Measurements from ENCODE around the gene FBH1. TPM values are rescaled to one million over a fixed set of nuclear protein-coding genes. Genes with fewer than 3 reads are reported as not detected.
"Not testable (repeated sequence)": the region's sequence is repeated elsewhere in the genome, so short reads cannot be mapped to it uniquely, and the experiment has no call there.

The FBH1 gene
- total RNA-seq, 1 experiment from 2014 or later, result 38.4 TPM

DNA sequence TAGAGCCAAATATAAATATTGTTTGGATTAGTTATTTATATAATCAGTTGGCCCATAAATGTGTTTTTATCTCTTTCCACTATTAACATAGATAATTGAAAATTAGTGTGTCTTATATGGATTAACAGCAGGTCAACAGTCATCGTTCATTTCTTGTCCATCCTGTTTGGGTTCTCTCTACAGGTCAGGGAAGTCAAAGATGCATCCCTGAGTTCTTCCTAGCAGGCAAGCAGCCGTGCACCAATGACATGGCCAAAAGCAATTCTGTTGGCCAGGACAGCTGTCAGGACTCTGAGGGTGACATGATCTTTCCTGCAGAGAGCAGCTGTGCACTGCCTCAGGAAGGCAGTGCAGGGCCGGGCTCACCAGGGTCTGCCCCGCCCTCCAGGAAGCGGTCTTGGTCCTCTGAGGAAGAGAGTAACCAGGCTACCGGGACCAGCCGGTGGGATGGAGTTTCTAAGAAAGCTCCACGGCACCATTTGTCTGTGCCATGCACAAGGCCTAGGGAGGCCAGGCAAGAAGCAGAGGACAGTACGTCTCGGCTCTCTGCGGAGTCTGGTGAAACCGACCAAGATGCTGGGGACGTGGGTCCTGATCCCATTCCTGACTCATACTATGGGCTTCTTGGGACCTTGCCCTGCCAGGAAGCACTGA, 15.9 kb downstream of the FBH1 start:
- DNase-seq, result peak; percentile 45 to 56
- no peaks in the 10 kb centered on the region for H3K27me3 ChIP-seq
- no peaks in the 10 kb centered on the region for H3K9me3 ChIP-seq (replicated peaks)
- no peaks in the 10 kb centered on the region for H3K4me1 ChIP-seq
- H3K4me3 ChIP-seq, result no peak overlapping the region
- H3K36me3 ChIP-seq, result no peaks in the 10 kb centered on the region; the same call in 1 of the 2 replicates
- no peak overlapping the region for H3K27ac ChIP-seq

DNA sequence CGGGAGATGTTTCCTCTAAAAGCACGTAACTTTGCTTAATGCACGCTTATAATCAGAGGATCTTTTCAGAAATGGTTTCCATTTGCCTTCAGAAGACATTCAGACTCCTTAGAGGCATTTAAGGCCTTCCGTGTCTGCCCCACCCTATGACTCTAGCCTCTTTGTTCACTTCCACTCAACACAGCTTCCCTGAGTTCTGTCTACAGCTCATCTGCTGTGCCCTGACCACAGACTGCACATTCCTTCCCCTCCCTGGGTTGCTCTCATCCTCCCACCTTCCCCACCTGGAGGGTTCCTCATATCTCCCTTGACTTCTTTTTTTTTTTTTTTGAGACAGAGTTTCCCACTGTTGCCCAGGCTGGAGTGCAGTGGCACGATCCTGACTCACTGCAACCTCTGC, 16.6 kb downstream of the FBH1 start:
- no peak for DNase-seq
- Histone ChIP-seq H3K27me3 (no peaks in the 10 kb centered on the region), H3K9me3 (replicated peaks) (no peaks in the 10 kb centered on the region), H3K27ac (no peak overlapping the region), H3K4me3 (no peak overlapping the region), H3K4me1 (no peaks in the 10 kb centered on the region), H3K36me3 (no peaks in the 10 kb centered on the region; the same call in 1 of the 2 replicates)

DNA sequence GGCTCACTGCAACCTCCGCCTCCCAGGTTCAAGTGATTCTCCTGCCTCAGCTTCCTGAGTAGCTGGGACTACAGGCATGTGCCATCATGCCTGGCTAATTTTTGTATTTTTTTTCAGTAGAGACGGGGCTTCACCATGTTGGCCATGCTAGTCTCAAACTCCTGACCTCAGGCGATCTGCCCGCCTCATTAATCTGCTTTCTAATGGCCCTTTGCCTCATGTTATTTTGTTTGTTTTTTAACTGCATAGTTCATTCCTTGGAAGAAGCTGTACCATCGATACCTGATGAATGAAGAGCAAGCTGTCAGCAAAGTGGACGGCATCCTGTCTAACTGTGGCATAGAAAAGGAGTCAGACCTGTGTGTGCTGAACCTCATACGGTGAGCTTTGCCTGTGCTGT, 18.6 kb downstream of the FBH1 start:
- DNase-seq; H3K36me3 ChIP-seq; H3K4me3 ChIP-seq; H3K27ac ChIP-seq; H3K4me1 ChIP-seq; H3K27me3 ChIP-seq; H3K9me3 ChIP-seq (replicated peaks): not testable (repeated sequence)

DNA sequence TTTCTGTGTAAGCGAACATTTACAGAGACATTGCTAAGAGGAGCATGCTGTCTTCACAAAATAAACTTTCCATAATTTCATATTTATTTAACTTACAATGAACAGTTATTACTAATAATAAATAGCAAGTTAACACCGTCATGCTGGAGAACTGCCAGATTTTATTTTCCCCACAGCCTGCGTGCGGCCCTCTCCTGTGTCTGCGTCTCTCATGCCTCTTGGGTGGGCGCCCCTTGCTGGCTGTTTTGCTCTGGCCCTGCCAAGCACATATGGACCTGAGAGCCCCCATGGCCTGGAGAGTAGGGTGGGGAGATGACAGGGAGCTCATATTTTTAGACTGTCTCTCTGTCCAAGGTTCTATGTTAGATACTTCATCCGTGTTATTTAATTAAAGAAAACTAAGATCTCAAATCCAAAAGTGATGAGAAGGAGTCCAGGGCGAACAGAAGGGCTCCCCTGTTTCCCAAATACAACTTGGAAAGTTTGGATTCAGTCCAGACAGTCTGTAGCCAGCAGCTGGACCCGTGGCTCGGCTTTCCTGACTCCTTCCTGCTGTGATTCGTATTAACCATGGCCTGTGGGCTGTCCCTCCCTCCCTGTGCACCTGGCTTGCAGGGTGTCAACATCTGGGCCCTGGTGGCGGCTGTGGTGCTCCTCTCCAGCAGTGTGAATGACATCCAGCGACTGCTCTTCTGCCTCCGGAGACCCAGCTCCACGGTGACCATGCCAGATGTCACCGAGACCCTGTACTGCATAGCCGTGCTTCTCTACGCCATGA, 20.5 kb downstream of the FBH1 start:
- H3K36me3 ChIP-seq, result 0 out of 2 replicates have a peak, but pooled peaks cover 7% of the 10 kb centered on the region
- no peaks in the 10 kb centered on the region for H3K9me3 ChIP-seq (replicated peaks)
- DNase-seq, result peak; percentile 22 to 53
- H3K4me1 ChIP-seq, result no peaks in the 10 kb centered on the region
- no peak overlapping the region for H3K4me3 ChIP-seq
- H3K27me3 ChIP-seq, result no peaks in the 10 kb centered on the region
- no peak overlapping the region for H3K27ac ChIP-seq

DNA sequence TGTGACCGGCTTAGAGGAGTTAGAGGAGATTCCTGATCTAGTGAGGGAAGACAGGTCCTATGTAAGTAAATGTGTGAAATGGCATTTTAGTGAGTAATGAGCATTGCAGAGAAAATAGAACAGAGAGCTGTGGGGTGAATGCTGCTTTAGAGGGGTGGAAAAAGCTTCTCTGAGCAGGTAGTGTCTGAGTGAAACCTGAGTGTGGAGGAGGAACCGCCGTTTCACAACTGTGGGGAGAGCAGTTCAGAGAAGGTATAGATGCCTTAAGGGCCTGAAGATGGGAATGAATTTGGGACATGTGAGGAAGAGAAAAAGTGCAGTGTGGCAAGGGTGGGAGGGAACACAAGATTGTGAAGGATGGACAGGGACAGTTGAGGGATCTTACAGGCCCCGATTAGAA, 21.6 kb downstream of the FBH1 start:
- Histone ChIP-seq H3K4me3 (no peak overlapping the region), H3K36me3 (0 out of 2 replicates have a peak, but pooled peaks cover 7% of the 10 kb centered on the region), H3K4me1 (no peaks in the 10 kb centered on the region), H3K27me3 (no peaks in the 10 kb centered on the region), H3K9me3 (replicated peaks) (no peaks in the 10 kb centered on the region), H3K27ac (no peak overlapping the region)
- no peak for DNase-seq

DNA sequence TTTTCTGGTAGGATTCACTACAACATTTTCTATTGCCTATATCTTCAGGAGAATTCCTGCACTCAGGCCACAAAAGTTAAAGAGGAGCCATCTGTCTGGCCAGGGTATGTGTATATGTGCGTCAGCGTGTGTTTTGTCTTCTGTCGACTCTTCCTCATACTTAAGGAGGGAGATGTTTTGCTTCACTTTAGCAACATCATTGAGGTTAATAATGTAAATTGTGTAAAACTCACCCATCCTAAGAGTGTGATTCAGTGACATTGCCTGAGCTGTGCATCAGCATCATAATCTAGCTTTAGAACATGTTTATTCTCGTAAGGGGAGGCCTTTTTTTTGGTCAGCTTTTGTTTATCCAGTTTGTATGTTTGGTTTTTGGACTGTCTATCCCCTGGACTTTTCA, 23.7 kb downstream of the FBH1 start:
- H3K4me3 ChIP-seq, result no peak overlapping the region
- H3K27me3 ChIP-seq, result no peaks in the 10 kb centered on the region
- no peak for DNase-seq
- H3K9me3 ChIP-seq (replicated peaks), result no peaks in the 10 kb centered on the region
- H3K36me3 ChIP-seq, result 0 out of 2 replicates have a peak, but pooled peaks cover 7% of the 10 kb centered on the region
- no peak overlapping the region for H3K27ac ChIP-seq
- no peaks in the 10 kb centered on the region for H3K4me1 ChIP-seq

DNA sequence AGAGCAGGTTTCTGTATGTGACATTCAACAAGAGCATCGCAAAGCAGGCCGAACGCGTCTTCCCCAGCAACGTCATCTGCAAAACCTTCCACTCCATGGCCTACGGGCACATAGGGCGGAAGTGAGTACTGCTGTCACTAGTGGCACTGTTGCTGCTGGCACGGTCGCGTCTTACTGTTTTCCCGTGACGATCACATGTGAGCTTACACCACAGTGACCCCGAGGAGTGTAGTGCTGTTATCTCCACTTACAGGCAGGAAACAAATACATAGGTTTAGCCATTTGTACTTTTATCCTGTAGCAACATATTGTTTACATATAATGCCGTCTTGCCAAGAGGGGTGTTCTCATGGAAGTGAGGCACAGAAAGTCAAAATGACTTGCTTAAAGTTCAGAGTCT, 25.4 kb downstream of the FBH1 start:
- Histone ChIP-seq H3K27me3 (no peaks in the 10 kb centered on the region), H3K9me3 (replicated peaks) (no peaks in the 10 kb centered on the region), H3K4me1 (no peaks in the 10 kb centered on the region), H3K27ac (no peak overlapping the region), H3K4me3 (no peak overlapping the region), H3K36me3 (peaks cover 9% of the 10 kb centered on the region; the same call in 1 of the 2 replicates)
- no peak for DNase-seq

DNA sequence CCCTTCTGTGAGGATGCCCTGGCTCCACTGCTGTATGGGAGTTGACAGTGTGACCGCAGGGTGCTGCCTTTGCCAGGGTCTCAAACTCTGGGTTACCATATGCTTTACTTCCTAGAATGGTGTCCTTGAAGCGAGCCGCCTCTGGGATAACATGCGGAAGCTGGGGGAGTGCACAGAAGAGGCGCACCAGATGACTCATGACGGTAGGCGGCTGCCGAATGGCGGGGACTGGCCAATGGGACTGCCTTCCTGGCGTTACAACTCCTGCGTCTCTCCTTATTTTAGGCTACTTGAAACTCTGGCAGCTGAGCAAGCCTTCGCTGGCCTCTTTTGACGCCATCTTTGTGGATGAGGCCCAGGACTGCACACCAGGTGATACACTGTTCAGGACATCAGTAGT, 27.3 kb downstream of the FBH1 start:
- Histone ChIP-seq H3K27me3 (no peaks in the 10 kb centered on the region), H3K9me3 (replicated peaks) (no peaks in the 10 kb centered on the region), H3K4me3 (no peak overlapping the region), H3K36me3 (peaks cover 17% of the 10 kb centered on the region), H3K4me1 (no peaks in the 10 kb centered on the region), H3K27ac (no peak overlapping the region)
- no peak for DNase-seq

DNA sequence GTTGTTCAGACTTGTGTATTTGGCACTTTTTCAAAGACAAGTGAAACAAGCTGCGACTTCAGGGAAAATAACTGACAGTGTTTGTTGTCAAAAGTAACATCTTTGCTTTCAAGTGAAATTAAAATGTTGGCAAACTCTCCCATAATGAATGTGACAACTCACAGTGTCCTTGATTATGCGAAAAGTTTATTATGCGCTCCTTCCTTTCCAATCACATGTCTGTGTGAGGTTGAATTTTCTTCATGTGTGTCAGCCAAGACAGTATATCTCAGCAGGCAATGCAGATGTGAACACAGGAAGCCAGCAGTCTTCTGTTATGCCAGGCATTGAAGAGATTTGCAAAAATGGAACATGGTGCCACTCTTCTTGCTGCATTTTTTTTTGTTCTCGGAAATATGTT, 28.7 kb downstream of the FBH1 start:
- H3K4me1 ChIP-seq, result no peaks in the 10 kb centered on the region
- no peaks in the 10 kb centered on the region for H3K9me3 ChIP-seq (replicated peaks)
- H3K27ac ChIP-seq, result no peak overlapping the region
- no peak for DNase-seq
- no peaks in the 10 kb centered on the region for H3K27me3 ChIP-seq
- peaks cover 22% of the 10 kb centered on the region for H3K36me3 ChIP-seq
- no peak overlapping the region for H3K4me3 ChIP-seq

DNA sequence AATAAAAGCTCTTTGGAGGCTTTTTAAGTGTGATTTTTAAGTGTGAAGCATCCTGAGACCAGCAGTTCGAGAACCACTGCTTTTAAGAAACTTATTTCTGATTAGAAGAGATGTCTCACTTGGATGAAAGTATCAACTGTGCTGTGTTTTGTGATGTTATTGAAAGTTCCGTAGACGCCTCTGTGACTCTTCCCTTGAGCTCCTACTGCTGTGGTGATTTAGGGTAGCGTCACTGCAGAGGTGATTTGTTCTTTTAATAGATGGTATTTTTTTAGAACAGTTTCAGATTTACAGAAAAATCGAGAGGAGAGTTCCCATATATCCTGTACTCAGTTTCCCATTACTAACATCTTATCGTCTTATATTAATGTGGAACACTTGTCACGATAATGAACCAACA, 29.5 kb downstream of the FBH1 start:
- H3K36me3 ChIP-seq, result peaks cover 15% of the 10 kb centered on the region
- DNase-seq, result no peak

DNA sequence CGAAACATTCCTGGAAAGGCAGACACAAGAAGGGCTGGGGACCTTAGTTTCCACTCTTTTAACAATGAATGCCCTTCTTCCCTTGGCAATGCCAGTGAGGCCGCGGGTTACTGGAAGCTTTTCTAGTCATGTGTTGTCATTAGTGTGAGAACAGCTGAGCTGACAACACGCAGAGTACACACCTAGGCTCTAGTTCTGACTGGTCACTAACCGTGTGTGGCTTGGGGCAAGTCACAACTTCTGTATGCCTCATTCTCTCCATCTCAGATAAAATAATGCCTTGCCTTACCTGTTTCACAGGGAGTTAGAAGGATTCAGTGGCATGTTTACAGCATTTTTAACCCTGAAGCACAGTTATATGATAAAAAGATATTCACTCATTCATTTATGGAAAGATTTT, 31.7 kb downstream of the FBH1 start:
- H3K4me1 ChIP-seq, result no peaks in the 10 kb centered on the region
- no peaks in the 10 kb centered on the region for H3K9me3 ChIP-seq (replicated peaks)
- H3K27me3 ChIP-seq, result no peaks in the 10 kb centered on the region
- DNase-seq, result no peak
- no peak overlapping the region for H3K27ac ChIP-seq
- H3K36me3 ChIP-seq, result peaks cover 14% of the 10 kb centered on the region
- H3K4me3 ChIP-seq, result no peak overlapping the region

More for the DNA sequence above, 29.5 kb downstream of the FBH1 start:
- Histone ChIP-seq H3K27ac (no peak overlapping the region), H3K4me1 (no peaks in the 10 kb centered on the region), H3K4me3 (no peak overlapping the region), H3K9me3 (replicated peaks) (no peaks in the 10 kb centered on the region), H3K27me3 (no peaks in the 10 kb centered on the region)

DNA sequence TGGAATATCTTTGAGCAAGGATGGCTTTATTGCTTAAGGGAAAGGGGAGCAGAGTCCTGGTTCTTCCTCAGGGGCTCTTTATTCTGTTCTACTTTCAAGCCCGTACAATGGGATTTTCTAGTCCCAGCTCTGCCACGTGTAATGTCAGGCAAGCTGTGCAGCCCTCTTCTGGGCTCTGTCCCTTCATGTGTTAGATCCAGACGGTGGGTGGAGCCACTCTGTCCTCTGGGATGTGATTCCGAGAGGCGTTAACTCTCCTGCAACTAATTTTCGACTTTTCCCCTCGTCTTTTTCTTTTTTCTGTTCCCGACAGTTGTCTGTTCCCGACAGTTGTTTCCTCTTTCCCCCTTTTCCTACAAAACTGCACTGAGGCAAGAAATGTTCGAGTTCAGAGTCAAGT, 34.8 kb downstream of the FBH1 start:
- Histone ChIP-seq H3K36me3 (peaks cover 14% of the 10 kb centered on the region), H3K9me3 (replicated peaks) (no peaks in the 10 kb centered on the region), H3K4me3 (no peak overlapping the region), H3K27ac (no peak overlapping the region), H3K27me3 (no peaks in the 10 kb centered on the region), H3K4me1 (no peaks in the 10 kb centered on the region)
- no peak for DNase-seq

DNA sequence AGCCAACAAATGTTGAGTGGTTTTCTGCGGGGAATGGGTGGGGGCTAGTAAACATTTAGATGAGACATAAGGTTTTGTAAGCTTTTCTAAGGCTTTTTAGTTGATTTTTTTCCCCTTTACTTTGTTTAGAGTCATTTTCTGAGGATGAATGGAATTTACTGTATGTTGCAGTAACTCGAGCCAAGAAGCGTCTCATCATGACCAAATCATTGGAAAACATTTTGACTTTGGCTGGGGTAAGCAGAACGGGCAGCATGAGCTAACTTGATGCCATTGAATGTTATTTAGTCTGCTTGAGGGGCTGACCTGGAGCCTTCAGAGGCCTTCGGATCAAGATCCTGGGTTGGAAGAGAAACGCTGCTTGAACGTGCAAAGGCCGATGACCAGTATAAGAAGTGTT, 37.3 kb downstream of the FBH1 start:
- H3K4me3 ChIP-seq, result no peak overlapping the region
- peaks cover 5% of the 10 kb centered on the region for H3K36me3 ChIP-seq
- H3K27me3 ChIP-seq, result no peaks in the 10 kb centered on the region
- DNase-seq, result no peak
- H3K27ac ChIP-seq, result no peak overlapping the region
- H3K4me1 ChIP-seq, result no peaks in the 10 kb centered on the region
- H3K9me3 ChIP-seq (replicated peaks), result no peaks in the 10 kb centered on the region

DNA sequence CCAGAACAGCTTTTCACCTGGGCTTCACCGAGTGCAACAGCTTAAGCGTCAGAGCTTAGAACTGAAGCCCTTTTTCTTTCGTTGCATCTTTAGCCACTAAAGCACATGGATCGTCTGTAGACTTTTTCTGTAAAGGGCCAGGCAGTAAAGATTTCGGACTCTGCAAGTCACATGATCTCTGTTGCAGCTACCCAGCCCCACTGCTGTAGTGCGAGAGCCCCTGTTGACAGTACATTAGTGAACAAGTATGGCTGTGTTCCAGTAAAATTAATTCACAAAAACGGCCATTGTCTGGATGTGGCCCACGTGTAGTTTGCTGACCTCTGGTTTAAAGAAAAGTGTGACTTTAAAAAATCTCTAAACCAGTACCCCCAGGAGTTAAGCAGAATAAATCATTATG, 39.4 kb downstream of the FBH1 start:
- H3K9me3 ChIP-seq (replicated peaks), result no peaks in the 10 kb centered on the region
- H3K27ac ChIP-seq, result no peak overlapping the region
- H3K27me3 ChIP-seq, result no peaks in the 10 kb centered on the region
- no peaks in the 10 kb centered on the region; the same call in none of the 2 replicates for H3K36me3 ChIP-seq
- no peak for DNase-seq
- no peak overlapping the region for H3K4me3 ChIP-seq
- no peaks in the 10 kb centered on the region for H3K4me1 ChIP-seq

DNA sequence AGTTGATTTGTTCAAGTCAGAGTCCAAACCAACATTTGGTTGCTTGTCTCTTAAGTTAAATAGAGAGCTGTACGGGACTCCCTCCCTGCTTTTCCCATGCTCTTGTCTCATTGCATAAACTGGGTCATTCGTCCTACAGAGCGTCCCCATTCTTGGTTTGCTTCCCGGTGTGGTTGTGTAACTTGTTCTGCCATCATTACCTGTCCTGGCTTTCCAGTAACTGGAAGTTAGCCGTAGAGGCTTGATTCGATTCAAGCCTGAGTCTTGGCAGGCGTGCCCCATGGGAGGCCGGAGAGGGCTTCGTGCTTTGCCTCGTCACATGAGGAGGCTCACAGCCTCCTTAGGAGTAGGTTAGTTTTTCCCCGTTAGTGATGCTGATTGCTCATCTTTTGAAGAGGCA, 40.2 kb downstream of the FBH1 start:
- Histone ChIP-seq H3K9me3 (replicated peaks) (no peaks in the 10 kb centered on the region), H3K27me3 (no peaks in the 10 kb centered on the region), H3K27ac (no peak overlapping the region), H3K4me3 (no peak overlapping the region), H3K36me3 (peaks cover 4% of the 10 kb centered on the region), H3K4me1 (no peaks in the 10 kb centered on the region)
- DNase-seq, result no peak

DNA sequence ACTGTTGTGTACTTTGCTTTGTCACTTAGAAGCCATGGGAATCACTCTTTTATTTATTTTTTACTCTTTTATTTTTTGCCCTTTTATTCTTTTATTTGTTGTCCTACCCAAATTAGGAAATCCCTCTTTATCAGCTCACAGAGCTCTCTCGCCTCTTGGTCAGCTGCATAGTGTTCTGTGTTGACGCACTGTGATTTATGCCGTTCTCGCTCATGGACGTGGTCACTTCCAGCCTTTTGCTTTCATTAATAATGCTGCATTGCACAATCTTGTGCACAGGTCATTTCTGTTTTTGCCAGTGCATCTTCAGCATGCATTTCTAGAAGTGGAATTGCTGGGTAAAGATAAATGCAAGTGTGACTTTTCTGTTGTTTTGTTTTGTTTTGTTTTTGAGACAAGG, 42.3 kb downstream of the FBH1 start:
- Histone ChIP-seq H3K9me3 (replicated peaks) (no peaks in the 10 kb centered on the region), H3K27ac (no peak overlapping the region), H3K36me3 (peaks cover 4% of the 10 kb centered on the region), H3K4me1 (no peaks in the 10 kb centered on the region), H3K4me3 (no peak overlapping the region), H3K27me3 (no peaks in the 10 kb centered on the region)
- no peak for DNase-seq

Measured in SJCRH30 (cell line).